22Rv1 (cell line): ENCODE measurements around the gene SPDYC.

Experiments
- ZFX ChIP-seq: fragments of 450-650 bp; IDR thresholded peaks from 2 replicates; pipeline ENCODE4 v1.6.1; 2017; ENCODE audit warnings: antibody characterized with exemption, borderline replicate concordance
- TF ChIP-seq, protein P1 (sequence below): fragments of 450-650 bp; IDR thresholded peaks from 2 replicates; pipeline ENCODE4 v1.5.1; 2017; ENCODE audit warnings: mild to moderate bottlenecking

DNA sequence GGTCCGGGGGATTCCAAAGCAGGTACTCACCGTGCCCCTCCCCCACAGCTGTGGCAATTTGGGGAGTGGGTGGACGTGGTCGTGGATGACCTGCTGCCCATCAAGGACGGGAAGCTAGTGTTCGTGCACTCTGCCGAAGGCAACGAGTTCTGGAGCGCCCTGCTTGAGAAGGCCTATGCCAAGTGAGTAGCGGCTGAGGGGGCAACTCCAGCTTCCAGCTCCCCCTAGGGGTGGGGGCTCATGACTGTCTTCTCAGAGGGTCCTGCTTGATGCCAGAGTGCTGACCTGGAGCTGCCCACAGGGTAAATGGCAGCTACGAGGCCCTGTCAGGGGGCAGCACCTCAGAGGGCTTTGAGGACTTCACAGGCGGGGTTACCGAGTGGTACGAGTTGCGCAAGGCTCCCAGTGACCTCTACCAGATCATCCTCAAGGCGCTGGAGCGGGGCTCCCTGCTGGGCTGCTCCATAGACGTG lies 15.9 kb downstream of the SPDYC start:
- TF ChIP-seq, protein P1, sequence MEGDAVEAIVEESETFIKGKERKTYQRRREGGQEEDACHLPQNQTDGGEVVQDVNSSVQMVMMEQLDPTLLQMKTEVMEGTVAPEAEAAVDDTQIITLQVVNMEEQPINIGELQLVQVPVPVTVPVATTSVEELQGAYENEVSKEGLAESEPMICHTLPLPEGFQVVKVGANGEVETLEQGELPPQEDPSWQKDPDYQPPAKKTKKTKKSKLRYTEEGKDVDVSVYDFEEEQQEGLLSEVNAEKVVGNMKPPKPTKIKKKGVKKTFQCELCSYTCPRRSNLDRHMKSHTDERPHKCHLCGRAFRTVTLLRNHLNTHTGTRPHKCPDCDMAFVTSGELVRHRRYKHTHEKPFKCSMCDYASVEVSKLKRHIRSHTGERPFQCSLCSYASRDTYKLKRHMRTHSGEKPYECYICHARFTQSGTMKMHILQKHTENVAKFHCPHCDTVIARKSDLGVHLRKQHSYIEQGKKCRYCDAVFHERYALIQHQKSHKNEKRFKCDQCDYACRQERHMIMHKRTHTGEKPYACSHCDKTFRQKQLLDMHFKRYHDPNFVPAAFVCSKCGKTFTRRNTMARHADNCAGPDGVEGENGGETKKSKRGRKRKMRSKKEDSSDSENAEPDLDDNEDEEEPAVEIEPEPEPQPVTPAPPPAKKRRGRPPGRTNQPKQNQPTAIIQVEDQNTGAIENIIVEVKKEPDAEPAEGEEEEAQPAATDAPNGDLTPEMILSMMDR: no peak
- no peak for TF ChIP-seq ZFX
